ENCODE results near the gene FAAP100. TPM values are rescaled to one million over a fixed set of nuclear protein-coding genes. Genes with fewer than 3 reads are reported as not detected.

Gene FAAP100
- total and polyA plus RNA-seq, 2 donors (not counting 1 experiment from before 2014, with no cell fraction given): 62.0 to 72.7 TPM

DNA sequence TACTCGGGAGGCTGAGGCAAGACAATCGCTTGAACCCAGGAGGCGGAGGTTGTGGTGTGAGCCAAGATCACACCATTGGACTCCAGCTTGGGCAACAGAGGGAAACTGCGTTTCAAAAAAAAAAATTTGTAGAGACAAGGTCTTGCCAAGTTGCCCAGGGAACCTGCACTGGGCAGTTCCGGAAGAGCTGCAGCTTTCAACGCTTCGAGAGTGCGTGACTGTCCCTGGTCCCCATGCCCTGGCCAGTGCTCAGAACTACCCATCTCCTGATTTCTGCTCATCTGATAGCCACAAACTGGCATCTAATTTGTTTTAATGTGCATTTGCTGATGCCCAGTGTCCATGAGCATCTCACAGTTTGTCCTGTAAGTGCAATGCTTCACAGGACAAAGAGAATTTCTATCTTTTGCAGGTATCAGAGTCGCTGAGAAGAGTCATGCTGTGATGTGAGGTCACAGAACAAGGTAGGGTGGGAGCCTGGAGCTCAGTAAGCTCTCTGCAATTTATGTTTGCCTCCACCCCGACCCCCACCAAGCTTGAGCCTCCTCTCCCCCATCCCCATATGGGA, 43.4 kb downstream of the FAAP100 start:
- Mint-ChIP-seq H3K27me3 (no peaks in the 10 kb centered on the region), H3K27ac (peak overlapping the region; percentile 94), H3K4me3 (peak overlapping the region; percentile 97), H3K4me1 (peaks cover 44% of the 10 kb centered on the region), H3K9me3 (ENCODE audit: insufficient read depth) (no peaks in the 10 kb centered on the region)
- peaks cover 39% of the 10 kb centered on the region for H3K79me2 ChIP-seq (ENCODE audit: control insufficient read depth, insufficient read depth, low read length)
- H3K36me3 ChIP-seq (replicated peaks in 1 of 2; ENCODE audit: control extremely low read depth in 1 of 2, control insufficient read depth in 1 of 2, extremely low read depth in 1 of 2, insufficient read depth in 2 of 2, low read length in 1 of 2): peaks cover 0 to 36% of the 10 kb centered on the region in 2 experiments
- H3K4me2 ChIP-seq (replicated peaks; ENCODE audit: low read depth, low read length, poor library complexity, severe bottlenecking): peak overlapping the region; percentile 99
- intact Hi-C loops (cut with micrococcal nuclease): loop anchor here (1.0 kb wide), 1 partner anchor 113 kb away; the partner anchor contains the start of gene BAHCC1
- peaks cover 44% of the 10 kb centered on the region for H4K20me1 ChIP-seq (ENCODE audit: control insufficient read depth, insufficient read depth, low read length, poor library complexity, severe bottlenecking)
- DNase-seq (no peak), ATAC-seq (ENCODE audit: low read depth) (no peak)
- no peak for TF ChIP-seq EZH2 (IDR thresholded peaks at IDR 0.05; ENCODE audit: borderline replicate concordance, insufficient read depth, low read depth, low read length, poor library complexity, severe bottlenecking)
- no peak for TF ChIP-seq CTCF (IDR thresholded peaks at IDR 0.05)
- no peaks in the 10 kb centered on the region for H3K27me3 ChIP-seq (replicated peaks in 1 of 4; ENCODE audit: control extremely low read depth in 1 of 4, control insufficient read depth in 3 of 4, insufficient read depth in 4 of 4, low read length in 3 of 4)
- H3K9me3 ChIP-seq (ENCODE audit: control extremely low read depth in 1 of 3, control insufficient read depth in 2 of 3, insufficient read depth in 1 of 3, low read length in 2 of 3): no peaks in the 10 kb centered on the region
- H2AFZ ChIP-seq (ENCODE audit: insufficient read depth, low read depth, low read length, poor library complexity, severe bottlenecking): no peak overlapping the region
- H3K27ac ChIP-seq (ENCODE audit: low read length in 2 of 2): peak overlapping the region in 1 of 2 donors; percentile 81
- H3K4me3 ChIP-seq (ENCODE audit: control extremely low read depth in 1 of 5, extremely low read depth in 1 of 5, insufficient read depth in 1 of 5, low read depth in 2 of 5, low read length in 4 of 5): peak overlapping the region in 2 of 5 experiments; percentile 84 to 86
- 83% methylated on average over 8 of the region's 10 CpGs for WGBS (ENCODE audit: insufficient coverage)
- peaks cover 28 to 39% of the 10 kb centered on the region in 2 donors for H3K4me1 ChIP-seq (ENCODE audit: control insufficient read depth in 2 of 2, insufficient read depth in 2 of 2, low read length in 2 of 2)
- H3K9ac ChIP-seq (ENCODE audit: low read length): peak overlapping the region; percentile 93
- ChIA-PET POLR2A (interaction anchor here (0.5 to 3.7 kb wide), 7 partner anchors 10 to 1670 kb away, joined by 3 to 32 read pairs (median 5); no protein-coding TSS in a partner anchor), CTCF (interaction anchor here (0.7 to 3.4 kb wide), 10 partner anchors 8 to 217 kb away, joined by 3 to 17 read pairs (median 4); partner anchors contain the start of gene FAAP100)

GRCh38 chr17:81503619-81504018, 48.5 kb downstream of the FAAP100 start:
- peaks cover under 1 to 2% of the 10 kb centered on the region in 2 donors for H3K4me1 ChIP-seq (ENCODE audit: control insufficient read depth in 2 of 2, insufficient read depth in 2 of 2, low read length in 2 of 2)
- intact Hi-C loops (cut with micrococcal nuclease): no loop called here
- H3K4me1 Mint-ChIP-seq: peaks cover 4% of the 10 kb centered on the region
- H3K27me3 Mint-ChIP-seq: no peaks in the 10 kb centered on the region
- CTCF ChIA-PET: no interaction called here
- no peak overlapping the region for H3K9ac ChIP-seq (ENCODE audit: low read length)
- H3K36me3 ChIP-seq (replicated peaks in 1 of 2; ENCODE audit: control extremely low read depth in 1 of 2, control insufficient read depth in 1 of 2, extremely low read depth in 1 of 2, insufficient read depth in 2 of 2, low read length in 1 of 2): peaks cover 0 to under 1% of the 10 kb centered on the region in 2 experiments
- H3K9me3 Mint-ChIP-seq (ENCODE audit: insufficient read depth): no peaks in the 10 kb centered on the region
- H3K79me2 ChIP-seq (ENCODE audit: control insufficient read depth, insufficient read depth, low read length): no peaks in the 10 kb centered on the region
- no peak for ATAC-seq (ENCODE audit: low read depth)
- no peak for TF ChIP-seq CTCF (IDR thresholded peaks at IDR 0.05)
- no peak for TF ChIP-seq EZH2 (IDR thresholded peaks at IDR 0.05; ENCODE audit: borderline replicate concordance, insufficient read depth, low read depth, low read length, poor library complexity, severe bottlenecking)
- H4K20me1 ChIP-seq (ENCODE audit: control insufficient read depth, insufficient read depth, low read length, poor library complexity, severe bottlenecking): peaks cover 4% of the 10 kb centered on the region
- DNase-seq: no peak
- H3K27ac Mint-ChIP-seq: no peak overlapping the region
- H3K9me3 ChIP-seq (ENCODE audit: control extremely low read depth in 1 of 3, control insufficient read depth in 2 of 3, insufficient read depth in 1 of 3, low read length in 2 of 3): no peaks in the 10 kb centered on the region
- H3K27me3 ChIP-seq (replicated peaks in 1 of 4; ENCODE audit: control extremely low read depth in 1 of 4, control insufficient read depth in 3 of 4, insufficient read depth in 4 of 4, low read length in 3 of 4): no peaks in the 10 kb centered on the region
- no peak overlapping the region for H3K4me3 ChIP-seq (ENCODE audit: control extremely low read depth in 1 of 5, extremely low read depth in 1 of 5, insufficient read depth in 1 of 5, low read depth in 2 of 5, low read length in 4 of 5)
- POLR2A ChIA-PET: interaction anchor here (0.5 kb wide), 1 partner anchor 94 kb away, joined by 4 read pairs; no protein-coding TSS in a partner anchor
- H2AFZ ChIP-seq (ENCODE audit: insufficient read depth, low read depth, low read length, poor library complexity, severe bottlenecking): no peak overlapping the region
- no peak overlapping the region for H3K4me3 Mint-ChIP-seq
- no peak overlapping the region for H3K4me2 ChIP-seq (replicated peaks; ENCODE audit: low read depth, low read length, poor library complexity, severe bottlenecking)
- no peak overlapping the region for H3K27ac ChIP-seq (ENCODE audit: low read length in 2 of 2)

Measured in B cell (primary cell).